Ureter (tissue), 1 donor: ENCODE data around the gene ABI2. TPM values are rescaled to one million over a fixed set of nuclear protein-coding genes. Genes with fewer than 3 reads are reported as not detected.
"Not testable (repeated sequence)": the region's sequence is repeated elsewhere in the genome, so short reads cannot be mapped to it uniquely, and the experiment has no call there.

Experiments
- DNase-seq: peaks from one replicate; pipeline ENCODE4 v3.0.0-alpha.2; 2020; ENCODE audit warnings: low spot score
- total RNA-seq: library from RNA; stranded (reverse); gene quantifications from one replicate; pipeline ENCODE4 v1.2.4, GENCODE V29; 2023
- donor health status: DM: yes; HTN: yes; CAD: no.

The ABI2 gene
- total RNA-seq, 1 donor from 2014 or later = 60.2 TPM

DNA sequence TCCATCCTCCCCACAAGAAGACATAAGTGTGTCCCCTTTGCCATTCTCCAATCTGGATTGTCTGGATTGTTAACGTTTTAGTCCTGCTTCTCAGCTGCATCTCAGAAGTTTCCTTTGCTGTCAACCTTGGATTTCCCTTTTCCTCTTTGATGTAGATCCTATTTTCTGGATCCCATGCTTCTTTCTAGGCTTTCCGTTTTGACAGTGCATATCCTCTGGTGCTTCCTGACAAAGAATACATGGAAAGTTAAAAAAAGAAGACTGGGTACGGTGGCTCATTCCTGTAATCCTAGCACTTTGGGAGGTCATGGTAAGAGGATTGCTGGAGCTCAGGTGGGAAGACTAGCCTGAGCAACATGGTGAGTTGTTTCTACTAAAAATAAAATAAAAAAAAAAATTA is 26.8 kb downstream of the ABI2 start:
- no peak for DNase-seq

DNA sequence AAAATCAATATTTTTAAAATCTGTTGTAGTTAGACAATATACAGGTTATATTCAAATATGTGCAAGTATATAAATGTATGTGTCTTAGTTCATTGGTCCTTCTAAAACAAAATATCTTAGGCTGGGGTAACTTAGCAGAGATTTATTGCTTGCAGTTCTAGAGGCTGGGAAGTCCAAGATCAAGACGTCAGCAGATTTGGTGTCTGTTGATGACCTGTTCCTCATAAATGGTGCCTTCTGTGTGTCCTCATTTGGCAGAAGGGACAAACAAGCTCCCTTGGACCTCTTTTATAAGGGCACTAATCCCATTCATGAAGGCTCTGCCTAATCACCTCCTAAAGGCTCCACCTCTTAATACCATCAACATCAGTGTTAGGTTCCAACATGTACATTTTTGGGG is 31.3 kb downstream of the ABI2 start:
- DNase-seq = no peak

DNA sequence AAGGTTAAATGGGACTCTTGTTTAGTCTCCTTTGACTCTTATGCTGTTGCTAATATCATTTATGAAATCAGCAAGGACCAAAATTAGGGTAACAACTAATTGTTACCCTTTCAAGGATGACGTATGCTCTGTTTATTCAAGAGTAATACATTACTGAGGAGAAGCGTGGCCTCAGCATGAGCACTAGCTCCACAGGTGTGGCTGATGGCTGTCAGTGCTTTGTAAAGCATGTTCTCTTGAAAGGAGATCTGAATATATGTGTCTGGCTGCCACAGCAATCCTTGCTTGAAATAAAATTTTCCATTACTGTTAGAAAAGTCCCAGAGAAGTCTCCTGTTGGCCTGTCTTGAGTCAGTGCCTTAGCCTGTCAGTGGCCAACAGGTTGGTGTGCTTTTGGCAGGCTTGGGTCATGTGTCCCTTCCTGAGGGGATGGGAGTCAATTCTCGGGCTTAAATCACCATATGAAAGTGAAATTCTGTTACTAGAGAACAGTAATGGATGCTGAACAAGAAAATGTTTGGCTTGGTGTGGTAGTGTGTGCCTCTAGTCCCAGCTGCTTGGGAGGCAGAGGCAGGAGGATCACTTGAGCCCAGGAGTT is 32.7 kb downstream of the ABI2 start:
- DNase-seq = no peak

DNA sequence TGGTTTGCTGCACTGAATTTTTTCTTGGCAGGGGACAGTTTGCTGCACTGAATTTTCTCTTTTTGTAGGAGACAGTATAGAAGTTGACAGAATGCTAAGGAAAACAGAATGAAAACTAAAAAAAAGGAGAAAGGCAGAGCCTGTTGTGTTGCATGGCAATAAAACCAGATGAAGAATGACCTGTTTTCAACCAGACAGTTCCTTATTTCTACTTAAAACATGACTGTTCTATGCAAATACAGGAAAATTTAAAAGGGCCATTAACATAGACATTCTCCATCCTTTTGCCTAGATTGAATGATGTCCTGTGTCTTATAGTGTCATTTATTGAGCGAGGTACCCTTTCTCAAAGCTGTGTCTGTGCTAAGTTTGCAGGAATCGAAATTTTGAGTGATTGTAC is 33.3 kb downstream of the ABI2 start:
- no peak for DNase-seq

DNA sequence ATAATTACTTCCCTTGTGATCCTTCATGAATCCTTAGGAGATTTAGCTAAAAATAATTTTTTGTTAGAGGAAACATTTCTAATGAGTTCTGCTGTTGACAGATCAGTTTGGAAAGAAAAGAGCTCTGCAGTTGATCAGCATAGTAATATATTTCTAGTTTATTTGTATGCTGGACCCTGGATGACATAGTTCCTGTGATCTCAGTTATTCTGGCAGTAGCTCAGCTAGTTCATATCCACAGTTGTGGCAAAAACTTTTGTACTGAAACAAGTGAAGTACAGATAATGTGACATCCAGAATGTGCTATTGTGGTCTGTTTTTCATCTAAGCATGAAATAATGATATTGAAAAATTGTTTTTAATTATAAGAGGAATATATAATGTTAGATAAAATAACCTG is 33.7 kb downstream of the ABI2 start:
- no peak for DNase-seq

DNA sequence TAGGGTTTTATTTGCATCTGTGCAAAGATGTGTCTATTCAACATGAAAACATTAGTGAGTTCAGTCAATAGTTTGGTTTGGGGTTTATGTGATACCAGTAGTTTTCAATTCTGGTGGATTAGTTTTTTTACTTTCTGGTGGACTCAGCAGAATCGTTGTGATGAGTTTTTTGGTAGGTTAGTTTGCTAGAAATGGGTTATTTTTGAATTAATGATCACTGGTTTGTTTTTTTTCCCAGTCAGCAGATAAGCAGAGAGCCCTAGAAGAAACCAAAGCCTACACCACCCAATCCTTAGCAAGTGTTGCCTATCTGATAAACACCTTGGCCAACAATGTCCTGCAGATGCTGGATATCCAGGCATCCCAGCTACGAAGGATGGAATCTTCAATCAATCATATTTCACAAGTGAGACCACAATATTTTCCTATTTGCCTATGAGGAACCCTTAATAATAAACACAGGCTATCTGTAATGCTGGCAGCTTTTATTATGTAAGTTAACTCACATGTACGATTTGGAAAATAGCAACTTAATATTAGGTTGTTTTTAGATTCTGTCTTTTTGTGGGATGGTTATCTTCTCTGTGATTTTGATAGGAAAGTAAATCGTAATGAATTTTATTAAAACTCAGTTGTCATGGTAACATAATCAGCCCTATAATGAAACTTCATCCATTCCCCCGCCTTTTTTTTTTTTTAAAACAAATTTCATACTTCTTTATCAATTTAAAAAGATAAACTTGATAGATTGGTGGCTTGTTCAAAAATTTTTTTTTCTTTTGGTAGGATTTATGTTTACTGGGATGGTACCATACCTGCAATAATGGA is 38.7 kb downstream of the ABI2 start:
- no peak for DNase-seq

DNA sequence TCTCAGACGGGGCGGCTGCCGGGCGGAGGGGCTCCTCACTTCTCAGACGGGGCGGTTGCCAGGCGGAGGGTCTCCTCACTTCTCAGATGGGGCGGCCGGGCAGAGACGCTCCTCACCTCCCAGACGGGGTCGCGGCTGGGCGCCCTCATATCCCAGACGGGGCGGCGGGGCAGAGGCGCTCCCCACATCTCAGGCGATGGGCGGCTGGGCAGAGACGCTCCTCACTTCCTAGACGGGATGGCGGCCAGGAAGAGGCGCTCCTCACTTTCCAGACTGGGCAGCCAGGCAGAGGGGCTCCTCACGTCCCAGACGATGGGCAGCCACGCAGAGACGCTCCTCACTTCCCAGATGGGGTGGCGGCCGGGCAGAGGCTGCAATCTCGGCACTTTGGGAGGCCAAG is 44.5 kb downstream of the ABI2 start:
- not testable (repeated sequence) for DNase-seq

DNA sequence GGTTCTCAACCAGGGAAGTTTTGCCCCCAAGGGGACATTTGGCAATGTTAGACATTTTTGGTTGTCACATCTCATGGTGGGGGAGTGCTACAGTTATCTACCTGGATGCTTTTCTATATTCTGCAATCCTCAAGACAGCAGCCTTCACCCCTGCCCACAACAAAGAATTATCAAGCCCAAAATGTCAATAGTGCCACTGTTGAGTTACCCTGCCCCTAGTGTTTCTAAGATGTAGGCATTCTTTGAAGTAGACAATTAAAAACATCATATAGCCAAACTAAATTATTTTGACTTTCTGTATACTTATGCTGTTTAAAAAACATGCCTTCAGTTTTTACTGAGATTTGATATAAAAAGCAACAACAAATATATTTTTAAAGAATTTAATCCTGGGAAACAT is 48.0 kb downstream of the ABI2 start:
- no peak for DNase-seq

DNA sequence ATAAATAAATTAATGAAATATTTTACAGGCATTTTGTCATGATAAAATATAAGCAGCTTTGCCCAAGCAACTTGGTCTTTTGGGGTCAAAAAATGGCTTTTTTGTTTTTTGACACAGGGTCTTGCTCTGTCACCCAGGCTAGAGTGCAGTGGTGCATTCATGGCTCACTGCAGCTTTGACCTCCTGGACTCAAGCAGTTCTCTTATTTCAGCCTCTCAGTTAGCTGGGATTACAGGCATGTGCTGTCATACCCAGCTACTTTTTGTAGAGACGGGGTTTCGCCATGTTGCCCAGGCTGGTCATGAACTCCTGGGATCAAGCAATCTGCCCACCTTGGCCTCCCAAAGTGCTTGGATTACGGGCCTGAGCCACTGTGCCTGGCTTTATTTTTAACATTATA is 51.0 kb downstream of the ABI2 start:
- DNase-seq = no peak

DNA sequence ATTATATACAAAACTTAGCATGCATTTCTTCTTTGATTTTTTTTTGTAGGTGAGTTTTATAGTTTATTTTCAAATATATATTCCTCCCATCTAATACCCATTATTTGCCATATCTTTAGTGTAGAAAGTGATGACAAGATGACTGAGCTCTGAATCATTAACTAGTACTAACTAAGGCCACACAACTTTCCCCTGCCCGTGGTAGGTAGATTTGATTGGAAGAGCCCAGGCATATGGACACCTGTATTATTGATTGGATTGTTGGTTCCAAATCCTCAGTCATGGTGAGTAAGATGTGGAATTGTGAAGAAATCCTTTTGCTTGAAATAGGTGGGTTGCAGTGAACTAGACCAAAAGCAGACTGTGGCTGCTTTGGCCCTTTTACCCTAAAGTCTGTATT is 54.8 kb downstream of the ABI2 start:
- DNase-seq = no peak

DNA sequence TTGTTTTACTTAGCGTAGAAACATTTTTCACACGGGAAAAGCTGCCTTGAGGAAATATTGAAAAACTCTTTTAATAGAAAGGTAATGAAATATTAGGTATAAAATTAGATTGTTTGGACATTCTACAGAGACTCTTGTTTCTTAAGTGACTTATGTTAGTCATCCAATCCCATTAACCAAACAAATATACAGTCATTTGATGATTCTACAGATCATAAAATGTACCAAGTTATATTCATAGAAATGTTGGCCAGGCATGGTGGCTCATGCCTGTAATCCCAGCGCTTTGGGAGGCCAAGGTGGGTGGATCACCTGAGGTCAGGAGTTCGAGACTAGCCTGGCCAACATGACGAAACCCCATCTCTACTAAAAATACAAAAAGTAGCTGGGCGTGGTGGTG is 60.0 kb downstream of the ABI2 start:
- DNase-seq = not testable (repeated sequence)

DNA sequence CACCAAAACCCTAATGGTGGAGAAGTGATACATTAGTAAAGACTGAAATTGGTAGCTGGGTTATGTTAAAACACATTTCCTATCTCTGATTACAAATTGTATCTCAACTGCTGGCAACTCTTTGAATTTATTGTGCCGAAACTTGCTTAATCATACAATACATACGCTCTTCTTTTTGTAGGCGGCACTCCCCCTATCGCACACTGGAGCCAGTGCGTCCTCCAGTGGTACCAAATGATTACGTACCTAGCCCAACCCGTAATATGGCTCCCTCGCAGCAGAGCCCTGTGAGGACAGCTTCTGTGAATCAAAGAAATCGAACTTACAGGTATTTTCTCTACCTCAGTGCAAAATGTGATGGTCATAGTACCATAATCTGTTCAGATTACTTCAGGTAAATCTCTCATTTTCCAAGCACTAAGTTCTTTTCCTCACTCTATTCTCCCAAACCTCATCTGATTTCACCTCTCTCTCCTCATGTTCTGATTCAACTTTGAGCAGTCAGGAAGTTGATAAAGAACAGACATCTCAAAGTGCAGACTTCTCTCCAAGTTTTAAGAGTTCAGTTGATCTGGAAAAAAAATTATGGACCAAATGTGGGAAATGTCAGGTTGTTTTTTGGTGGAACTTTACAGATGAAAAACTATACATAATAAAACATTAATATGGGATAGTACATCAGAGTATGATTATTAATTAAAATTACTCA is 66.5 kb downstream of the ABI2 start:
- DNase-seq = no peak

DNA sequence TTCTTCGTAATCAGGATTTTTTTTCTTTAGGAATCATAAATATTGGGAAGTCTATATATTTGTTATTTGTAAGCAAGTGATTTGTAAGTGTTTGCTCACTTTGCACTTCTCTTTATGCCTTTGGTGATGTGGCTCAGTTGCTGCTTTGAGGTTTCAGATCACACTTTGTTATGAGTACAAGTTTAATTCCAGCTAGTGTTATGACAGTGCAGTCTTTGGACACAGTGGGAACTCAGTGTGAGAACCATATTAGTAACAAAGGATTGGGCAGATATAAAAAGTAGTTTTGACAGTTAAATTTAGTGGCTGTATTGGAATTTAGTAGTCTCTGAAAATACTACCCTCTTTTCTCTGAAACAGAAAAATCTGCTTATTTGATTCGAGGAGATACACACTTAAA is 67.7 kb downstream of the ABI2 start:
- DNase-seq = no peak

DNA sequence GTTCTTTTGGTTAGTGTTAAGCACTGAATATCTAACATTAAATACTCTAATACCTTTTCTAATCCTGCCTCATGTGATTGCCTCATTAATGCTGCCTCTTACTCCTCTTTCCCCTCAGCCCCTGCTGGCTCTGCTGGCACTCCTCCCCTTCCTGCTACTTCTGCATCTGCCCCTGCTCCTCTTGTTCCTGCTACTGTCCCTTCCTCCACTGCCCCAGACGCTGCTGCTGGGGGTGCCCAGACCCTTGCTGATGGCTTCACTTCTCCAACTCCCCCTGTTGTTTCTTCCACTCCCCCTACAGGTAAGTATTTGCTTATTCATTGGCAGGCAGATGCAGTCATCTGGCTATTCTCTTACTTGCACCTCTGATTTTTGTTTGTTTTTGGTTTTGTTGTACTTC is 68.5 kb downstream of the ABI2 start:
- DNase-seq = no peak

DNA sequence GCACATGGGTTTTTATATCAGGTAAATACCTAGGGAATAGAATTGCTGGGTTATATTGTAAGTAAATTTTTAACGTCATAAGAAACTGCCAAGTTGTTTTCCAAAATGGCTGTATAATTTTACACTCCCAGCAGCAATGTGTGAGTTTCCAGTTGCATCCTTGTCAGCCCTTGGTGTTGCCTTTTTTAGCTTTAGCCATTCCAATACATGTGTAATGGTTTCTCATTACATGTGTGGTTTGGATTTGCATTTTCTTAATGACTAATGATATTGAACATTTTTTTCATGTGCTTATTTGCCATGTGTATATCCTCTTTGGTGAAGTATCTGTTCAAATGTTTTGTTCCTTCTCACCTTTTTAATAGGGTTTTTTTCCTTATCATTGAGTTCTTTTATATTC is 70.8 kb downstream of the ABI2 start:
- DNase-seq = no peak

DNA sequence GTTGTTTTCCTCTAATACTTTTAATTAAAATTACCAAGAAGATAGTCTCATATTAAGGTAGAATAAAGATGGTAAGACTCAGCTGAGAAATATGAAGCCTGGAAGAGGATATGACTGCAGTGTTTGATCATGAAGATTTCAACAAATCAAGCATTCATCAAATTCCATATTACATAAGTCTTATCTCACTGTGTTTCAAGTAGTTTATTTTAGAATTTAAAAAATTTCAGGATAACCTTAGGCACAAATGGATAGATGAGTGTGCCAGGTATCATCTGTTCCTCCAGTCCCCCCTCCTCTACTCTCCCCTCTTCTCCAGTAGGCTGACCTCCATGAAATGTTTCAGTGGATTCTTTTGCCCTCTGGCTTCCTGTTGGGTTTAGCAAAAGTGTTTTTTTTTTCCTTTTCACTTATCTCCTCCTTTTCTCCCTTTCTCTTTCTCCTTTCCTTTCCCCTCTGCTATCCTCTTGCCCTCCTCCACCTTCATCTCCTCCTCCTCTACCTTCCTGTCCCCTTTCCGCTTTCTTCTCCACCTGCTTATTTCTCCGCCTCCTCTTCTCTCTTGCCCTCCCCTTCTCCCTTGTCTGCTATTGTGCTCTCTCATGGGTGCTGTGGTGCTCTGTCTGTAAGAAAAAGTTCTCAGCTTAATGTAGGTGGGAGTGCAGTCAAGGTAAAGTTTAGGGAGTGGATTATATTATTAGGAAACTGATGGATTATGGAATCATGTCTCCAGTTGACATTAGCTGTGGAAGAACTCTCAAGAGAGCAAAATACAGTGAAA is 72.8 kb downstream of the ABI2 start:
- DNase-seq = no peak

DNA sequence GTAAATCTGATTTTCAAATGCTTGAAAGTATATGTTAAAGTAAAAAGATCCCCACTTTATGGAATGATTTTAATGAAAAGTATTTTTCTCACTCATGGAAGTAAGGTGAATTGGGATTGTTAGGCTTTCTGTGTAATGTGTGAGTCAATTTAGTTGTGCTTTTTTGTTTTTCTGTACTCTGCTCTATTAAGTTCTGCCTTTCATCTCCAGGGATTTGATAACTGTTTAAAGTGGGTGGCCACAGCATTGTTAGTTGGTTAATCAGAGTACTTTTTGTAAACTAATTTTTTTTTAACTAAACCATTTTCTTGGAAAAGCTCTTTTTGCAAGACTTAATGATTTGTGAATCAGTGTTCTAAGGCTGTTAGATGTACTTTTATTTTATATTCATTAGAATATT is 76.8 kb downstream of the ABI2 start:
- DNase-seq = no peak

DNA sequence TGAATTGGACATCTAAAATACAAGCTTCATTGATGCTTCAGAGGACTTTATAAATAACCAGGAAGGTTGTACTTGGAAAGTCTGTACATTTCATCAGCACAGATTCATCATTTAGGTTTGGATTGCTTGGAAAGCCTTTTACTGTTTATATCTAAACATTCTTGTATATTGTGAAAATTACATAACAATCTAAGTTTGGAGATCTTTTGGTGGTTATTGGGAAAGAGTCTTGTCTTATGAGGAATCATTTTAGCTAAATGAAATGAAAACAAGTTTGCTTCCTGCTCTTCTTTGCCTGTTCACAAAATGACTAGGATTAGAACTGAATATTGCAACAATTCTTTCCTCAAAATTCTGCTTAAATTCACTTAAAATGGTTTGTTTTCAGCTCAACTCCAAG is 79.3 kb downstream of the ABI2 start:
- no peak for DNase-seq

DNA sequence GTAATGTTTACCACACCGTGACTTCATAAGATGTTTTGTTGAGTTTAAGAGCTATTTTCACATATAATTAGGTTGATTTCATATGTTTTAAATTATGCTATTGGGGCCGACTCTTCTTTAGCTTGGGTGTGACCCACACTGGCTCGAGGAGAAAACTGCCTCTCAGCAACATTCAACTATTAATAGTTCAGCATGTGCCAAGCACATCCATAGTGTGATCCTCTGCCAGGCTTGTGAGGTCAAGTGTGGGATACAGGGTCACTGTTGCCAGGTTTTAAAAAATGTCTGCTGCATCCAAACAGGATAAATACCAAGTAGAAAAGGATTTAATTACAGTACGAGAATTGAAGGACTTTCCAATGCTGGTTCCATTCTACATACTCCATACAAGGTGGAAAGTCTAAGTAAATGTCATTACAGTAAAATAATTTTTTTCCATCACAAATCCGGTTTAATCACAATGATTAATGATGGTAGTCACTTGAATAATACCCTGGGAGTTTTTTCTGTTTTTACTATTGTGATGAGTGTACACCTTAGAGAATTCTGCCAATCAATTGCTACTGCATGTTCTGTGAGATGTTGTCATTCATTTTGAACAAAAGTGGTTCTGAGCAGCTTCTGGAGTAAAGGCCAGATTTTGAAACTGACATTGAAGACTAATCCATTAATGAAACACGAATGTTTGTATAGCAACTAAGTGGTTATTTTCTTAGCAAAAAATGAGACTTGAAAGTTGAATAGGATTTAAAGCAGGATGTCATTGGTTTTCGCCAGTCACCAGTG is 84.5 kb downstream of the ABI2 start:
- DNase-seq = no peak

DNA sequence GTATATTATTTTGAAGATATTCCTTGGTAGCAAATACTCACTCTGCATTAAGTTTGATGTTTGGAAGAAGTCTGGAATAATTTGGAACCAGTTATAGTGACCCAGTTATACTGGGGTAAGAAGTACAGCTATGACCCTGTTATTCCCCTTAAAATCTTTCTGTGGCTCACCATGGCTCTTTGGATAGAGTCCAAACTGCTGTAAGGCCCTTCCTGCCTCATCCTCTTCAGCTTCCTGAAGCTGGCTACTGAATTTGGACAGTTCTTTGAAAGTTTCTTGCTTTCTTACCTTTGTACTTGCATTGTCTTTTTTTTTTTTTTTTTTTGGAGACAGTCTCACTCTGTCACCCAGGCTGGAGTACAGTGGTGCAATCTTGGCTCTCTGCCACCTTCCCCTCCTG is 85.6 kb downstream of the ABI2 start:
- no peak for DNase-seq

DNA sequence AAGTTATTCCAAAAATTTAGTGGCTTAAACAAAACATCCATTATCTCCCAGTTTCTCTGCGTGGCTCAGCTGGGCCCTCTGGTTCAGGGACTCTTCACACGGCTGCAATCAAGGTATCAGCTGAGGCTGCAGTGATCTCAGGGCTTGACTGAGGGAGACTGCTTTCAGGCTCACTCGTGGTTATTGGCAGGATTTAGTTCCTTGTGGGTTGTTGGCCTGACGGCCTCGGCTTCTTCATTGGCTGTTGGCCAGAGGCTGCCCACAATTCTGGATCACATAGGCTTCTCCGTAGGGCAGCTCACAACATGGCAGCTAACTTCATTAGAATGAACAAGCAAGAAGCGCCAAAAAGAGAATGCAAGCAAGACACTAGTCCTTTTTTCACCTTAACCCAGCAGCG is 90.1 kb downstream of the ABI2 start:
- no peak for DNase-seq

DNA sequence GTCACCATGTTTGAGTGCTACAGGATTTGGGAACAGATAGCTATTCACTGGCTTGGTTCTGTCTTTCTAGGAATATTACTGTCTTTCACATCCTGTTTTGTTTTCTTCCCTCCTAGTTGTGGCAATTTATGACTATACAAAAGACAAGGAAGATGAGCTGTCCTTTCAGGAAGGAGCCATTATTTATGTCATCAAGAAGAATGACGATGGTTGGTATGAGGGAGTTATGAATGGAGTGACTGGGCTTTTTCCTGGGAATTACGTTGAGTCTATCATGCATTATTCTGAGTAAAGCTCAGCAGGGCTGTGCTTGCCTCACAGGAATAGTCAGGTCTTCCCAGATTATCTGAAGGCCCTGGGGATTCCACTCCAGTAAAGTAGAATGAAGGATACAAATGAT is 98.9 kb downstream of the ABI2 start:
- DNase-seq = no peak
